DMS 273 (cell line): ENCODE results near the gene DACT3.
"Not testable (repeated sequence)": the region's sequence is repeated elsewhere in the genome, so short reads cannot be mapped to it uniquely, and the experiment has no call there.

Experiments
- DNase-seq: peaks from one replicate; lab custom pipeline; 2025; ENCODE audit not compliant: unreplicated experiment; lab: John Stamatoyannopoulos, UW

DACT3 gene

DNA sequence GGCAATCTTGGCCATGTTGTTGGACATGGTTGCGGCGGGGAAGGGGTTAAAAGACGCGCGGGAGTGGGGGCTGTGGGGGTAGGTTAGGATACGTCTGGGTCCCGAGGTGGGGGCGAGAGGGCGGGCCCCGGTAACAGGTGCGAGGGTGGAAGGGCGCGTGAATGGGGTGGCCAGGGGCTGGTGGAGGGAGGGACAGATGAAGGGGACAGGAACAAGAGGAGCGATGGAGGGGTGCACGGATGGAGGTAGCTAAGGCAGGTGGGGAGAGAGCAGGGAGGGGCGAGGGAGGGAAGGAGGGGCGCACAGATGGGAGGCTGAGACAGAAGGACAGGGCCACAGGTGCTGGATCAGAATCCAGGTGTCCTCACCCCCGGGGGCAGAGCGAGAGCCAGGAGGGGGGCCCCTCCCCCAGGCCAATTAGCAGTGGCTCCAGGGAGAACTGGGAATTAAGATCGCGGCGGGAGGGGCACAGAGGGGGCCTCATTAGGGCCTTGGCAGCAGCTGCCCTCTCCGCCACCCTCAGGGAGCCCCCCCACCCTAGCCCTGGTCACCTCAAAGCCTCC, 26.2 kb downstream of the DACT3 start:
- DNase-seq: peak; percentile 52

DNA sequence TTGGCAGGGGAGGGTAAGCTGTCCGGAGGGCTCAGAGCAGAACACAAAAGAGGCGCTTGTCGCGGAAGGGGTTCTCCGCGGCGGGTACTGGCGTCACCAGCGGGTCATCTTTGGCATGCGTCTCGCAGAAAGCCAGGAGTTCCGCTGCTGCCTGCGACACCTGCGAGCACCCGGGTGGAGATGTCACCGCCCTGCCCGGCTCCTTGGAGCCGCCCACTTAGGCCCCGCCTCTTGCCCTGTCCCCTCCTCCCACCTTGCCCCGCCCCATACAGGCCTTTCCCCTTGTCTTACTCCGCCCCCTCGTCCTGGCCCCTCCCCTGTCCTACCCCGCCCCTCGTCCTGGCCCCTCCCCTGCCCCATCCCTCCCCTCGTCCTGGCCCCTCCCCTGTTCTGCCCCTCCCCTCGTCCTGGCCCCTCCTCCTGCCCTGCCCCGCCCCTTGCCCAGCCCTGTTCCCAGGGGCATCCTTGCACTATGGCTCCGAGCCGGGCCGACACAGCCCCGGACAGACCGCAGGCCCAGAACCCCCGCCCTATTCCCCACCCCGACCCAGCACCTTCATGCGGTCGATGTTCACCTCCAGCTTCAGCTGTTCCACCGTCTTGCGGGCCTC, 26.8 kb downstream of the DACT3 start:
- peak; percentile 71 for DNase-seq

DNA sequence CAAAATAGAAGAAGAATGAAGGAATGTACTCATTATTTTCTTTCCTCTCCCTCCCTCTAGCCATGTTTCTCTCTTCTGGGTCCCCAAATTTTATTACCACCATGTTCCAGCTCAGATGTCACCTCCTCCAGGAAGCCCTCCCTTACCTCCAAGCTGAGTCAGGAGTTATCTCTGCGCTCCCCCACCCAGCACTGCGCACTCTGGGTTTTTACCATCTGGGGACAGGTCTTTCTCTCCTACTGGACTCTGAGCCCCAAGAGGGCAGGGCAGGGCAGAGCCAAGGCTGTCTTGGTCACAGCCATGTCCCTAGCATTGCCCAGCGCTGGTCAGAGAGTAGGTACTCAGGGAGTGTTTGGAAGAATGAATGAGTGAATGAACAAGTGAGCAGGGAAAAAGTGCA, 27.9 kb downstream of the DACT3 start:
- DNase-seq: no peak

GRCh38 chr19:46631481-46631880, 29.5 kb downstream of the DACT3 start:
- DNase-seq: no peak

GRCh38 chr19:46630586-46631205, 30.3 kb downstream of the DACT3 start:
- peak; percentile 67 for DNase-seq

DNA sequence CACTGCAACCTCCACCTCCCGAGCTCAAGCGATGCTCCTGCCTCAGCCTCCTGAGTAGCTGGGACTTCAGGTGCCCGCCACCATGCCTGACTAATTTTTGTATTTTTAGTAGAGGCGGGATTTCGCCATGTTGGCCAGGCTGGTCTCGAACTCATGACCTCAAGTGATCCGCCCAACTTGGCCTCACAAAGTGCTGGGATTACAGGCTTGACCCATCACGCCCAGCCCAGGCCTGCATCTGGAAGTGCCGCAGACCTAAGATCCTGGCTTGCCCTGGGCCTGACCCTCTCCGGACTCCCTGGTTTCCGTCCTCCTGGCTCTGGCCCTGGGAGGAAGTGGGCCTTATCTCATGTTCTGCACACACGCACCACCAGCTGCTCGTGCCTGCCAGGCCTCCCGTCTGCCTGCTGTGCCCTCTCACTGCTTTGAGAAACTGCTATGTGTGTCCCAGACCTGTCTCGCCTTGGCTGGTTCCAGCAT, 31.4 kb downstream of the DACT3 start:
- peak; percentile 70 for DNase-seq

DNA sequence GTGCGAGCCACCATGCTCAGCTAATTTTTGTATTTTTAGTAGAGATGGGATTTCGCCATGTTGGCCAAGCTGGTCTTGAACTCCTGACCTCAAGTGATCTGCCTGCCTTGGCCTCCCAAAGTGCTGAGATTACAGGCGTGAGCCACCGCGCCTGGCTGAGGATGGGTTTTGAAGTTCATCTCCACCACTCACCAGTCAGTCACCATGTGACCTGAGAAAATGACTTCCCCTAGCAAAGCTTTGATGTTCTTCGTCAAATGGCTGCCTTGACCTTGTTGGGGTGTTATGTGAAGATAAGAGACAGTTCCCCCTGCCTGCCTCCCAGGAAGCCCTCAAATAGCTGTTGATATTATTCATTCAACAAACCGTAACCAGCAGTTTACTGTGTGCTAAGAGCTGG, 32.0 kb downstream of the DACT3 start:
- DNase-seq: not testable (repeated sequence)

GRCh38 chr19:46626446-46626845, 34.5 kb downstream of the DACT3 start:
- no peak for DNase-seq

DNA sequence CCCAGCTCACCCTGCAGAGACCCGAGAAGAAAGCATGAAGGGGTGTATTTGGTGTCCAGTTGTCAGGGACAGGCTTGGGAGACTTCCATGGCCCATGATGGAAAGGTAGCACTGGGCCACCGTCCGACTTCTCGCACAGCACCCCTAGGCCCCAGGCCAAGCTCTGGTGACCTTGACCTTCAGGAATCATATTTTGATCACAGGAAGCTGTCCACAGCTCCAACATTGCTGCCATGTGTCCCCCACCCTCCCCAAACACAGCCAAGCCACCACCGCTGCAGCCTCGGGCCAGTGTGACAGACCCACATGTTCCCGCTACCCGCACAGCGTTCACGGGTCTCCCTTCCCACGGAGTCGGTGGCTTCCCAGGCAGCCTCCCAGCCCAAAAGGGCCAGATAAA, 35.3 kb downstream of the DACT3 start:
- no peak for DNase-seq

- DNase-seq: peak; percentile 53
These were observed 35.9 kb downstream of the DACT3 start, which contains the start of gene PTGIR for GRCh38 chr19:46624958-46625661. TSS of gene PTGIR (minus strand) at chr19:46625089. CDS start at chr19:46624225, 864 bp downstream.

DNA sequence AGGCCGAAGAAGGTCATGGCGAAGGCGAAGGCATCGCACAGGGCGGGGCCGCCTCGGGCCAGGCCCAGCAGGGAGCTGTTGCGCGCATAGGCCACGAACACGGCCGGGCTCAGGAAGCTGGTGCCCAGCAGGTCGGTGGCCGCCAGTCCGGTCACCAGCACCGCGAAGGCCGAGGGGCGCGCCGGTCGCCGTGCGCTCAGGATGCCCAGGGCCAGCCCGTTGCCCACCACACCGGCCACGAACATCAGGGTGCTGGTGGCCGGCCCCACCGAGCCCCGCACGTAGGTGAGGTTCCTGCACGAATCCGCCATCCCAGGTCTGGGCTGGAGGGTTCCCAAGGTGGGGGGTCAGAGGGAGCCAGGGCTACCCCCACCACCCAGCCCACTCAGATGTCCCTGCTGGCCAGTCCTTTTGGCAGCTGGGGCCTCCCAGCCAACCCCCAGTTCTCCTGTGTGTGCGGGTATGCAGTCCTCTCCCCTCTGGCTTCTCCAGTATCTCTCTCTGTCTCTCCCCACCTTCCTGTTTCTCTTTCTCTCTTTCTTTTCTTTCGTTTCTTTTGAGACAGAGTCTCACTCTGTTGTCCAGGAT, 37.0 kb downstream of the DACT3 start:
- DNase-seq: no peak

DNA sequence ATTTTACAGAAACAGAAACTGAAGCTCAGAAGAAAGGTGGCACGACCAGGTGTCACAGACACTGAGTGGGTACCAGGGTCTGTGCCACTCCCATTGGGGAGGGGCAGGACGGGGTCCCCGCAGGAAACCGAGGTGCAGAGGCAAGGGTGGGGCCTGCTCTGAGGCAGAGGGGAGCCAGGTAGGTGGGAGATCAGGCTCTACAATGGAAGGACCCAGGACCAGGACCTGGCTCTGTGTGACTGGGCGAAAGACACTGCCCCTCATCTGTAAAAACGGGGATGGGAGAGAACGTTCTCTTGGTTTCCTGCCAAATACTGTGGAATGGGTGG, 38.9 kb downstream of the DACT3 start:
- no peak for DNase-seq

DNA sequence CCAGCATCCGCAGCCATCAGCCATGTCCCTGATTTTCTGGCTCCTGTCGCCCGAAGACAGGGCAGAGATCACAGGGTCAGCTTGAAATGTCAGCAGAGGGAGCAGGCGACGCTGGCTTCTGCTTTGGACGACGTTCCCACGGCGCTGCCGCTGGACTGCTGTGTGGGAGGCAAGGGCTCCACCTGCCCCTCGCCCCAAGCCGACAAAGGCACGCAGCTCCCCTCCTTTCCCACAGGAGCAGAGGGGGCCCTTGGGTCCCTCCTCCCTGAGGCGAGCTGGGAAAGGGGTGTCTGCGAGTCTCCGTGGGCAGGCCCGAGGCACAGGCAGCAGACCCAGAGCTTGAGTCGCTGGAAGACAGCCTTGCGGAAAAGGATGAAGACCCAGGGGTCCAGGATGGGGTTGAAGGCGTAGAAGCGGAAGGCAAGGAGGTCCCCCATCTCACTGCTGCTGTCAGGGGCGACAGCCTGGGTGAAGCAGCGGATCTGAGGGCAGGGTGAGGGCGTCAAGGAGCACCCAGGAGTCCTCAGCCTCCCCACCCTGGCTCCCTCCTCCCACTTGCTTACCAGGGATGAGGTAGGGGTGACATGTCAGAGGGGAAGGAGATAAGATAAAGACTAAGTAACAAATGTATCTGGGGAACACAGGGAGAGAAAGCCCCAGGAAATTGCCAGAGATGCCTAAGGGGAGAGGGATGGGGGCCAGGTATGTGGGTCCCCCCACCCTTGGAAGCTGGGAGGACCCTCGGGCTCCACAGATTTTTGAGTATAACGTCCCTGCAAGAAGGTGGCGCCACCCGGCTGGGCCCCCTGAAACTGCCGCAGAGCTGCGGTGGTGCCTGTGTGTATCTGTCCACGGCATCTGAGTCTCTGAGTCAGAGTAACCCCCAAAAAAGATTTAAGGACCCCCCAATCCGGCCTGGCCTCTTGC, 39.5 kb downstream of the DACT3 start:
- no peak for DNase-seq

DNA sequence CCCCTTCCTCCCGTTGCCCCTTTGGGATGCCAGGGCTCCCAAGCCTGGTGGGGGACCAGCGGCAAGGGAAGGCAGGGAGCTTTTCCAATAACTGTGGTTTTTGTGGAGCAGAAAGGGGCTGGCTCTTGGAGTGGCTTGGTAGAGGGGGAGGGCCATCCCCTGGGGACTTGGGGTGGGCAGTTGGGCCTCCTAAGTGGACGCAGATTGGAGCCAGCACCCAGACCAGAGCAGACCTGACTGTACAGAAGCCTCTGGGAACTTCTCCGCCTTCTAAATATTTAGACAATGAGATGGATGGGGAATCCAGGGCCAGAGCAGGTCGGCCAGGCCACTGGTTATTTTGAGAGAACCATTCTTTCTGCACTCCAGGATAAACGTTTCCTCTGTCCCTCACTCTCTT, 40.3 kb downstream of the DACT3 start:
- DNase-seq: no peak

DNA sequence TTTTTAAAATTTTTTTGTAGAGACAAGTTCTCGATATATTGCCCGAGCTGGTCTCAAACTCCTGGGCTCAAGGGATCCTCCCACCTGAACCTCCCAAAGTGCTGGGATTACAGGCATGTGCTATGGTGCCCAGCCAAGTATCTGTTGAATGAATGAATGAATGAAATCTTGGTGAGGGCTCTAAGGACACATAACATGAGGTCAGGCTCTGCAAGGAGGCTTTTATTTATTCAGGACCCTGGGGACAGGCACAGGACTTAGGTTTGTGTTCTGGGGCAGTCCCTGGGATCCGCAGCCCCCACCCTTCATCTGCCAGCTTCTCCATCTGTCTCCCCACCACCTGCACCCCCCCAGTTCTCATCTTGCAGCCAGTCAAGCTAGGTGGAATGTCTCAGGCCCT, 40.7 kb downstream of the DACT3 start:
- DNase-seq: no peak

DNA sequence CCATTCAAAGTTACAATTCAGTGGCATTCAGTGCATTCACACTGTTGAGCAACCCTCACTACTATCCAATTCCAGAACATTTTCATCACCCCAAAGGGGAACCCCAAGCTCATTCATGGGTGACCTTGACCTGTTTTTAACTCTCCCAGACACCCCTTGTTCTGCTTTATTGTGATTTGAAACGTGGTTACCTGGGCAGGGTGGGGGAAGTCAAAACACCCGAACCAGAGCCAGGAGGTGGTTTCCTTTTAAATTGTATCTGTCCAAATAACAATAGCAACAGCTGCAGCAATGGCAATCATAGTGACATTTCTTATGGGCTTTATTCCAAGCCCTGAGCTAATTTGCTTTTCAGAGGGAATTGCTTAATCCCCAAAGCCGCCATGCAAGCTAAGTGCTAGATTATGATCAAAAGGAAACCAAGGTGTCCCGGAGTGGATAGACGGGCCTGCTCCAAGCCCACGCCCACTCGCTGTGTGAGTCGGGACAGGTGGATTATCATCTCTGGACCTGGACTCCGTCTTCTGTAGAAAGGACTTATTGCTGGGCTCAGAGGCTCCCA, 42.2 kb downstream of the DACT3 start:
- peak; percentile 51 for DNase-seq

- no peak for DNase-seq
These were observed 43.4 kb downstream of the DACT3 start for GRCh38 chr19:46617601-46618000.

GRCh38 chr19:46616631-46617322, 44.2 kb downstream of the DACT3 start:
- DNase-seq: peak; percentile 97

DNA sequence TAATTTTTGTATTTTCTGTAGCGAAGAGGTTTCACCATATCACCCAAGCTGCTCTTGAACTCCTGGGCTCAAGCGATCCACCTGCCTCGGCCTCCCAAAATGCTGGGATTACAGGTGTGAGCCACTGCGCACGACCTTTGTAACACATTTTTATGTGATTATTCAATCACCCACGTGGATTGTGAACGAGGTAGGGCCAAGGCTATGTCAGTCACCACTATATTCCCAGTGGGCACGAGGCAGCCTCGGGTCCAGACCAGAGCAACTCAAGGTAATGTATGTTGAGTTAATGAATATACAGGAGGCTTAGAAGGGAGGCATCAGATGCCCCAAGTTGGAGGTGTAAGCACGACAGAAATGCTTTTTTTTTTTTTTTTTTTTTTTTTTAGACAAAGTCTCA, 45.0 kb downstream of the DACT3 start:
- no peak for DNase-seq
